Measurements from ENCODE around the gene ZBTB20. TPM values are rescaled to one million over a fixed set of nuclear protein-coding genes. Genes with fewer than 3 reads are reported as not detected.

ZBTB20 gene
- polyA plus RNA-seq, 1 donor: 1.1 TPM

DNA sequence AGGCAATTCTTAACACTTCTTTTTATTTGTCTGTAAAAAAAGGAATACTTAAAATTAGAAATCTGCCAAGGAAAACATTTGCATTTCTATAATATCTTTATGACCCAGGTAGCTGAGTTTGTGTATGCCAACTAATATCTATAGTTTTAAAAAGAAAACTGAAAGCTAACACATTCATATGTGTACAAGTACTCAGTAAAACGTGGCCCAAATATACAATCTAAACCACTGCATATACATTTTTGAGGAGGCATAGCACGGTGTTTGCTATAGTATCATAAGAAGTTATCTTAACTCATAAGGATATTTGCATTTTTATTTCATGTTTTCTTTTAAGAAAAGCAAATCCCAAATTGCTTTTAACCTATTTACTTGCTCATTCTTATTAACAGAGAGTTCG is 172.7 kb downstream of the ZBTB20 start:
- peaks cover 2% of the 10 kb centered on the region for H3K36me3 ChIP-seq (ENCODE audit: control insufficient read depth, insufficient read depth, low read length)
- no peak overlapping the region for H3K4me3 ChIP-seq (ENCODE audit: low read length)
- no peaks in the 10 kb centered on the region for H3K4me1 ChIP-seq (ENCODE audit: control insufficient read depth, insufficient read depth, low read length)
- 93% methylated on average over 2 of the region's 3 CpGs for WGBS (ENCODE audit: insufficient coverage, low lambda C conversion rate)
- H3K27me3 ChIP-seq (ENCODE audit: control insufficient read depth, insufficient read depth, low read length): no peaks in the 10 kb centered on the region
- no peak overlapping the region for H3K27ac ChIP-seq (ENCODE audit: low read length)
- H3K9me3 ChIP-seq (ENCODE audit: control insufficient read depth, low read depth, low read length): no peaks in the 10 kb centered on the region
- no peak for DNase-seq

DNA sequence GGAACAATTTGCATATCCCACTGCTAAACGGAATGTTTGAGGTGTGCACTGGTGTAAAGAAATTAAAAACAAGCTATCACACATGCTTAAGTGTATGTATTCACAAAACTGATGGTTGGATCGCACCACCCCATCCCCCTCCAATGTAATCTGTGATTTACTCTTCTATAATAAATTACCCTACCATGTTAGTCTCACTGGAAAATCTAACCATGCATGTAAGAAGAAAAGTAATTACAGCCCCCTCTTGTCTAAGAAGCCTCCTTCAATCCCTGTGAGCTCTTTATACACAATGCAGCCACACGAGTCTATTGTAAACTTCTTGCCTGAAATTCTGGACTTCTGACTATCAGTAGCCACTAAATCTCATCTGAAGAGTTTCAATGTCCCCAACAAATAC is 173.6 kb downstream of the ZBTB20 start:
- peaks cover 2% of the 10 kb centered on the region for H3K36me3 ChIP-seq (ENCODE audit: control insufficient read depth, insufficient read depth, low read length)
- H3K27me3 ChIP-seq (ENCODE audit: control insufficient read depth, insufficient read depth, low read length): no peaks in the 10 kb centered on the region
- no CpG with 5 or more reads among the region's 3 CpGs for WGBS (ENCODE audit: insufficient coverage, low lambda C conversion rate)
- no peak overlapping the region for H3K27ac ChIP-seq (ENCODE audit: low read length)
- no peaks in the 10 kb centered on the region for H3K9me3 ChIP-seq (ENCODE audit: control insufficient read depth, low read depth, low read length)
- DNase-seq: no peak
- no peak overlapping the region for H3K4me3 ChIP-seq (ENCODE audit: low read length)
- no peaks in the 10 kb centered on the region for H3K4me1 ChIP-seq (ENCODE audit: control insufficient read depth, insufficient read depth, low read length)

DNA sequence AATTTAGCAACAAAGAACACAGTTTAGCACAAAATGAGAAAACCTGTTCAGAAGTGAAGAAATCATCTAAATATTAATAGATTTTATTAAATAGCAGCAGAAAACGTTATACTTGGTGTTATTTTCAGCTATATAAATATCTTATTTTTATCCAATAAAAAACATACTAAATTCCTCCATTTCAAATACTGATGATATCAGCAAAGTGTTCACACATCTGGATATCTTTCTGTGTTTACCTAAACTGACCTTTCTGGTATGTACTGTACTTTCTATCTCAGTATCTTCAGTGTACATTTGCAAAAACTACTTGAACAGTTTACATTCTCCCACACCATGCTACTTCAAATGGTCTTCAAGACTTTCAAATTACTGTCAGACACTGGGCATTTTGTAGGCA is 179.9 kb downstream of the ZBTB20 start:
- no peaks in the 10 kb centered on the region for H3K27me3 ChIP-seq (ENCODE audit: control insufficient read depth, insufficient read depth, low read length)
- whole genome bisulfite sequencing (ENCODE audit: insufficient coverage, low lambda C conversion rate): 60% methylated on average over 1 of the region's 1 CpG
- H3K9me3 ChIP-seq (ENCODE audit: control insufficient read depth, low read depth, low read length): no peaks in the 10 kb centered on the region
- no peaks in the 10 kb centered on the region for H3K4me1 ChIP-seq (ENCODE audit: control insufficient read depth, insufficient read depth, low read length)
- no peak overlapping the region for H3K27ac ChIP-seq (ENCODE audit: low read length)
- no peak overlapping the region for H3K4me3 ChIP-seq (ENCODE audit: low read length)
- DNase-seq: no peak
- H3K36me3 ChIP-seq (ENCODE audit: control insufficient read depth, insufficient read depth, low read length): peaks cover 2% of the 10 kb centered on the region

DNA sequence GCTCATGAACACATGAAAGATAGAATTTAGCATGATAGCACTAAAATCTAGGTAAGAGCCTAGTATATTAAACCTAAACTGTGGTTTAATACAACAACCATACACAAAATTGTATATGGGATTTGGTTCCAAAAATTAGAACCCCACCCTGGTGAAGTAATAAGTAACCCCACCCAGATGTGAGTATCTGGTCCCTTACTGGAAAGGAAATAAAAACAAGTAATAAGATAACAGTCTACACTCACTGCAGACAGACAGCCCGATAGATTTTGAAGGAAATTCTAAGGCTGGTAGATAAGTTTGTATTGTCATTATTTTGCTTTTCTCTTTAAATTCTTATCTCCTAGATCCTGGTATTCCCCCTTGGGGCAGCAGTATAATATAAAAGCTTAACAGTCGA is 184.9 kb downstream of the ZBTB20 start:
- Histone ChIP-seq H3K4me1 (ENCODE audit: control insufficient read depth, insufficient read depth, low read length) (no peaks in the 10 kb centered on the region), H3K27ac (ENCODE audit: low read length) (no peak overlapping the region), H3K27me3 (ENCODE audit: control insufficient read depth, insufficient read depth, low read length) (no peaks in the 10 kb centered on the region), H3K9me3 (ENCODE audit: control insufficient read depth, low read depth, low read length) (no peaks in the 10 kb centered on the region), H3K4me3 (ENCODE audit: low read length) (no peak overlapping the region), H3K36me3 (ENCODE audit: control insufficient read depth, insufficient read depth, low read length) (no peaks in the 10 kb centered on the region)
- no peak for DNase-seq
- 53% methylated on average over 2 of the region's 2 CpGs for WGBS (ENCODE audit: insufficient coverage, low lambda C conversion rate)

DNA sequence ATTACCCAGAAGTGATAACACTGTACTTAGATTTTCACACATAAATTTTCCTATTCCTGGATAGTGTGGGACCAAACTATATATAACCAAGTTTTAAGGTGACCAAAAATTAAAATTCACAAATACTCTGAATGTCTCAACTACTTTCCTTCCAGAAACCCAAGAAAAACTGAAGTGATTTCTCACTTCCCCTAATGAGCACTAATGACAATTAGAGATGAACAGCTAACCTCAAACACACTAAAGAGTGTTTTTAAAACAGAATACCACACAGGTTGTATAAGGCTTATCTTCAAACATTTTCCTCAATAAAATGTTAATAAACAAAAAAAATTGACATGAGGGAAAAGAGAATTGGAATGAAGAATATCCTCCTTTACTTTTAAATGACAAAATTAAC is 188.2 kb downstream of the ZBTB20 start:
- Histone ChIP-seq H3K27me3 (ENCODE audit: control insufficient read depth, insufficient read depth, low read length) (no peaks in the 10 kb centered on the region), H3K9me3 (ENCODE audit: control insufficient read depth, low read depth, low read length) (no peaks in the 10 kb centered on the region), H3K27ac (ENCODE audit: low read length) (no peak overlapping the region), H3K4me3 (ENCODE audit: low read length) (no peak overlapping the region), H3K36me3 (ENCODE audit: control insufficient read depth, insufficient read depth, low read length) (no peaks in the 10 kb centered on the region), H3K4me1 (ENCODE audit: control insufficient read depth, insufficient read depth, low read length) (no peaks in the 10 kb centered on the region)
- no peak for DNase-seq

DNA sequence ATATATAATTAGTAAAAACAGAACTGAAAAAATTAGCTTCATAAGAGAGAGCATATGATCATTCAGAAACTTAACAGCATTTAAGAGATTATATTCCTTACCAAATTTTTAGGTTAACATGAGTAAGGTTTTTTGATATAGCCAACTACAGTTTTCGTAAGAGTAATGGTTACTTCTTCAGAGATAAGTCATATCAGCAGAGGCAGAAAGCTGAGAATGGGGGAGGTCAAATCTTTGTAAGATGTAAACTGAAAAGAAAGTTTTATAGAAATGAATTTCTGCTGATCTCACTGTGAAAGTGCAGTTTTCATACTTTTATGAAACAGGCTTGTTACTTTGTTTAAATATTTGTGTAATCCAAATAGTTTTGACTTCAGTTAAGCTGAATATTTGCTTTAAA is 193.3 kb downstream of the ZBTB20 start:
- H3K9me3 ChIP-seq (ENCODE audit: control insufficient read depth, low read depth, low read length): no peaks in the 10 kb centered on the region
- no peak overlapping the region for H3K4me3 ChIP-seq (ENCODE audit: low read length)
- no peak for DNase-seq
- no peaks in the 10 kb centered on the region for H3K27me3 ChIP-seq (ENCODE audit: control insufficient read depth, insufficient read depth, low read length)
- H3K36me3 ChIP-seq (ENCODE audit: control insufficient read depth, insufficient read depth, low read length): no peaks in the 10 kb centered on the region
- no peak overlapping the region for H3K27ac ChIP-seq (ENCODE audit: low read length)
- no peaks in the 10 kb centered on the region for H3K4me1 ChIP-seq (ENCODE audit: control insufficient read depth, insufficient read depth, low read length)
- 100% methylated on average over 1 of the region's 1 CpG for WGBS (ENCODE audit: insufficient coverage, low lambda C conversion rate)

DNA sequence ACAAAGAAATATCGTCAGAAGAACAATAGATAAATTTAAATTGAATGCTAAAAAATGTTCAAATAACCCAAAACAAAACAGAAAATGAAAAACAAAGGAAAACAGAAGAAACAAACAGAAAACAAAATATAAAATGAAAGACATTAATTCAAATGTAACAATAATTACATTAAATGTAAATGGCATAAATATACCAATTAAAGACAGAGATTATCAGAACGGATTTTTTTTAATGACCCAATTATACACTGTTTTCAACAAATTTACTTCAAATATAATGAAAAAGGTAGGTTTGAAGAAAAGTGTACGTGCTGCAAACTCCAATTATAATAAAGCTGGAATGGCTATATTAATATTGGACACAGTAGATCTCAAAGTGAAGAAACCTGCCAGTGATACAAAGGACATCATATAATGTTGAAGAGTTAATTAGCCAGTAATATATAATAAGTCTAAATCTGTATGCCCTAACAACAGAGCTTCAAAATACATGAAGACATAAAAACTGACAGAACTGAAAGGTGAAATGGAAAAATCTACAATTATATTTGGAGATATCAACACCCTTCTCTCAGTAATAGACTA is 193.8 kb downstream of the ZBTB20 start:
- no peaks in the 10 kb centered on the region for H3K27me3 ChIP-seq (ENCODE audit: control insufficient read depth, insufficient read depth, low read length)

DNA sequence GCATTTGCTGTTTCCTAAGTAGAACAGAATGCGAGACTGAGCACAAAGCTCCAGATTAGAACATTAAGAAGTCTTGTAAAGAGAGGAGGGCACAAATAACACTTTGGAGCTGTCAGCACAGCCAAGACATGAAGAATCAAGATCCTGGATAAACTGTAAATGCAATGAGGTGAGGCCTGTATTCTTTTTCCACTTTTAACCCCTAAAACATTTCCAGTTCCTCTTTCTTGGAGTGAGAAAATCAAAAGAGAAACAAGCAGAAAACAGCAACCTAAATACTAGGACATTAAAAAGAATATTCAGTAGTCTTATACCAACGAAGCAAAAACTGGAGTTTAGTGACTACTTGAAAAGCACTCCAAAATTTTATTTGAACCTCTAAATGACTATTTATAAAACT is 204.3 kb downstream of the ZBTB20 start:
- Histone ChIP-seq H3K9me3 (ENCODE audit: control insufficient read depth, low read depth, low read length) (no peaks in the 10 kb centered on the region), H3K27ac (ENCODE audit: low read length) (no peak overlapping the region), H3K36me3 (ENCODE audit: control insufficient read depth, insufficient read depth, low read length) (no peaks in the 10 kb centered on the region), H3K4me3 (ENCODE audit: low read length) (no peak overlapping the region), H3K4me1 (ENCODE audit: control insufficient read depth, insufficient read depth, low read length) (no peaks in the 10 kb centered on the region), H3K27me3 (ENCODE audit: control insufficient read depth, insufficient read depth, low read length) (no peaks in the 10 kb centered on the region)
- 80% methylated on average over 1 of the region's 2 CpGs for WGBS (ENCODE audit: insufficient coverage, low lambda C conversion rate)
- DNase-seq: no peak

More for the DNA sequence above, 193.8 kb downstream of the ZBTB20 start:
- Histone ChIP-seq H3K36me3 (ENCODE audit: control insufficient read depth, insufficient read depth, low read length) (no peaks in the 10 kb centered on the region), H3K4me1 (ENCODE audit: control insufficient read depth, insufficient read depth, low read length) (no peaks in the 10 kb centered on the region), H3K27ac (ENCODE audit: low read length) (no peak overlapping the region), H3K9me3 (ENCODE audit: control insufficient read depth, low read depth, low read length) (no peaks in the 10 kb centered on the region), H3K4me3 (ENCODE audit: low read length) (no peak overlapping the region)
- DNase-seq: no peak
- WGBS (ENCODE audit: insufficient coverage, low lambda C conversion rate): 63% methylated on average over 3 of the region's 3 CpGs

DNA sequence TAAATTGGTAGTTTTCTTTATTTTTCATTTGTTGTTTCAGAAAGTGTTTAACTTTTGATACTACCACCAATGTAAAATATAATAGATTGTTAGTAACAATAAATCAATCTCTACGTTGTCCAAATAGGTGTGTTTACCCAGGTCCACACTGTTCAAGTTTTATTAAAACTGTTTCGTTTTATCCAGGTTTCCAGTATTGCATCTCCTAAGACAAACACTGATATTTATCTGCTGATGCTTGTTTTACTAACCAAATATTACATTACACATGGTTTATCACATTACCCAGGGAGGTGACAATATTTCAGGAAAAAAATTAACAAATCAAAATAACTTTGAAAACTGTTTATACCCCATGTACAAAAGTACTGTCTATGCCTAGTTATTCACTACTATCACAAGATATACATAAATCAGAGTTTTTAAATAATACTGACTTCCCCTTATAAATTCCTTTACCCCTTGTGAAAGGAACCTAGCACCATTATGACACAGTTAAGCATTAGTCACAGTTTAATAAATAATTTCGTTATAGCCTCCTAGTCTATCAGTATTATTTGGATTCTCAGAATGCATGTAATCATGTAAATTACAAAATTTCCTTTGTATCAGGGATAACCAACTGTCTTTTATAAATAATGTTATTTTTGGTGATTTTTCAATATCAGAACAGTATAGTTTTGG is 205.3 kb downstream of the ZBTB20 start:
- no peaks in the 10 kb centered on the region for H3K36me3 ChIP-seq (ENCODE audit: control insufficient read depth, insufficient read depth, low read length)
- H3K9me3 ChIP-seq (ENCODE audit: control insufficient read depth, low read depth, low read length): no peaks in the 10 kb centered on the region
- H3K4me3 ChIP-seq (ENCODE audit: low read length): no peak overlapping the region
- WGBS (ENCODE audit: insufficient coverage, low lambda C conversion rate): 89% methylated on average over 3 of the region's 3 CpGs
- H3K27ac ChIP-seq (ENCODE audit: low read length): no peak overlapping the region
- DNase-seq: no peak
- H3K27me3 ChIP-seq (ENCODE audit: control insufficient read depth, insufficient read depth, low read length): no peaks in the 10 kb centered on the region
- no peaks in the 10 kb centered on the region for H3K4me1 ChIP-seq (ENCODE audit: control insufficient read depth, insufficient read depth, low read length)

DNA sequence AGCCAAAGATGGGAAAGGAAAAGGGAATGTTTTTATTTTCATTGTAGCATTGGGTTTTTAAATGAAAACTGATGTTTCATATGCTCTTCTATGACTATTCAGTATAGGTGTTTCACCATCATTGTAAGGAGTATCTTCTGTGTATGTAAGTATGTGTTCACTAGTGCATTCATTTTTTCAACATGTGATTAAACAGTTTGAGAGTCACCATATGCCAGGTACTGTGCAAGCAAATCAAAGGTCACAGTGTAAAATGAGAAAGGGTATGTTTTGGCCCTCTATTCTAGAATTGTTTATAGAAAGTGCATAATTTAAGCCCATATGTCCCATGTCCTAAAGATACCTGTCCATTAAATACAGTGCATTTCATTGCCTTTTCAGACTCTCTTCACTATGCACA is 207.2 kb downstream of the ZBTB20 start:
- Histone ChIP-seq H3K36me3 (ENCODE audit: control insufficient read depth, insufficient read depth, low read length) (no peaks in the 10 kb centered on the region), H3K27me3 (ENCODE audit: control insufficient read depth, insufficient read depth, low read length) (no peaks in the 10 kb centered on the region)

DNA sequence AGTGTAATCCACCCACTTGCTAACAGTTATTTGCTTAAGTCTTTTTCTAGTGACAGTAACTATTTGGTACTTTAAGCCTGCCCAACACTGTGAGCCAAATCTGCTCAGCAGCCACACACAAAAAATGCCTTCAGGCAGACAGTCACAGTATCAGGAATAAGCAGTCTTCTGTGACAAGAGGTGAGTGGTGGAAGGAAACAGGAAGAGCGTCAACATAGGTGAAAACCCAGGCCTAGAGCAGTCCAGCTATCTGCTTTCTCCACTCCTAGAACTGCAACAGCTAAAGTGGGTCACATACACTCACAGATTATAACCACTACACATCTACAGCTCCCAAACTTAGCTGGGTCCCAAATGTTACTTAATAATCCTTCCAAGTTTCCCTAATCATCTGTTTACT is 213.7 kb downstream of the ZBTB20 start:
- no peak overlapping the region for H3K27ac ChIP-seq (ENCODE audit: low read length)

More for the DNA sequence above, 207.2 kb downstream of the ZBTB20 start:
- Histone ChIP-seq H3K4me3 (ENCODE audit: low read length) (no peak overlapping the region), H3K4me1 (ENCODE audit: control insufficient read depth, insufficient read depth, low read length) (no peaks in the 10 kb centered on the region), H3K27ac (ENCODE audit: low read length) (no peak overlapping the region), H3K9me3 (ENCODE audit: control insufficient read depth, low read depth, low read length) (no peaks in the 10 kb centered on the region)
- DNase-seq: no peak

More for the DNA sequence above, 213.7 kb downstream of the ZBTB20 start:
- DNase-seq: no peak
- no peaks in the 10 kb centered on the region for H3K36me3 ChIP-seq (ENCODE audit: control insufficient read depth, insufficient read depth, low read length)
- no CpG with 5 or more reads among the region's 1 CpG for WGBS (ENCODE audit: insufficient coverage, low lambda C conversion rate)
- no peak overlapping the region for H3K4me3 ChIP-seq (ENCODE audit: low read length)
- H3K9me3 ChIP-seq (ENCODE audit: control insufficient read depth, low read depth, low read length): peaks cover 3% of the 10 kb centered on the region
- H3K4me1 ChIP-seq (ENCODE audit: control insufficient read depth, insufficient read depth, low read length): no peaks in the 10 kb centered on the region
- H3K27me3 ChIP-seq (ENCODE audit: control insufficient read depth, insufficient read depth, low read length): no peaks in the 10 kb centered on the region
